HEK293 (cell line): ENCODE results near the gene UBE2G2.

Experiments
- CTCF ChIA-PET: fragments of 350-600 bp; formaldehyde crosslinking; extraction: SDS; loops from one replicate; lab custom pipeline; 2021; ENCODE audit warnings: antibody characterized with exemption; lab: Yijun Ruan, JAX
- POLR2A ChIA-PET: fragments of 300-600 bp; formaldehyde crosslinking; extraction: SDS; loops from one replicate; lab custom pipeline; 2020; ENCODE audit warnings: antibody characterized with exemption, inconsistent platforms; lab: Yijun Ruan, JAX
- H3K27ac ChIP-seq: fragments of 200-500 bp; sonication (Bioruptor generic); 2 replicates; pipeline ENCODE4 v1.5.1; 2014; ENCODE audit warnings: low read depth, low read length, control low read depth, inconsistent platforms; ENCODE audit errors: extremely low read depth
- H3K36me3 ChIP-seq, 2 experiments: fragments of 200-500 bp in 1 of 2; sonication (Bioruptor generic) in 1 of 2; 1 replicate in 1 of 2; 2 replicates in 1 of 2; pipeline ENCODE4 v1.5.1; 2014 to 2017; ENCODE audit warnings: inconsistent platforms in 2 of 2, low read length in 2 of 2; ENCODE audit not compliant: control insufficient read depth in 2 of 2, insufficient read depth in 1 of 2
- H3K4me1 ChIP-seq: fragments of 200-500 bp; sonication (Bioruptor generic); 2 replicates; pipeline ENCODE4 v1.5.1; 2014; ENCODE audit warnings: mild to moderate bottlenecking, low read length, inconsistent platforms; ENCODE audit not compliant: control insufficient read depth, insufficient read depth
- H3K4me3 ChIP-seq: 2 replicates; pipeline ENCODE4 v1.5.1; 2011; ENCODE audit warnings: low read depth, mild to moderate bottlenecking, control low read depth, low read length, moderate library complexity
- H3K9me3 ChIP-seq: fragments of 200-500 bp; sonication (Bioruptor generic); 2 replicates; pipeline ENCODE4 v1.5.1; 2014; ENCODE audit warnings: low read depth, low read length, inconsistent platforms; ENCODE audit not compliant: control insufficient read depth, insufficient read depth
- BCL11B ChIP-seq: fragments of 450-650 bp; formaldehyde crosslinking; IDR thresholded peaks from 2 replicates; pipeline ENCODE4 v1.5.1; 2016; ENCODE audit warnings: low read depth, missing biosample characterization, missing genetic modification characterization
- ELK4 ChIP-seq: IDR thresholded peaks from 2 replicates; pipeline ENCODE4 v1.6.1; 2011; ENCODE audit warnings: mild to moderate bottlenecking, low read depth, low read length, borderline replicate concordance
- GFI1B ChIP-seq: fragments of 450-650 bp; formaldehyde crosslinking; IDR thresholded peaks from 2 replicates; pipeline ENCODE4 v1.5.1; 2016; ENCODE audit warnings: missing biosample characterization, missing genetic modification characterization
- KLF7 ChIP-seq: fragments of 450-650 bp; formaldehyde crosslinking; IDR thresholded peaks from 2 replicates; pipeline ENCODE4 v1.5.1; 2016; ENCODE audit warnings: missing biosample characterization, missing genetic modification characterization, borderline replicate concordance
- OSR2 ChIP-seq: fragments of 450-650 bp; formaldehyde crosslinking; IDR thresholded peaks from 2 replicates; pipeline ENCODE4 v1.5.1; 2016; ENCODE audit warnings: missing biosample characterization, missing genetic modification characterization
- SALL2 ChIP-seq: fragments of 450-650 bp; formaldehyde crosslinking; IDR thresholded peaks from 2 replicates; pipeline ENCODE4 v1.5.0; 2017; ENCODE audit warnings: missing biosample characterization, mild to moderate bottlenecking, missing genetic modification characterization, borderline replicate concordance
- SCRT1 ChIP-seq: fragments of 450-650 bp; formaldehyde crosslinking; IDR thresholded peaks from 2 replicates; pipeline ENCODE4 v1.5.1; 2016; ENCODE audit warnings: missing biosample characterization, missing genetic modification characterization, borderline replicate concordance
- SP2 ChIP-seq: fragments of 450-650 bp; formaldehyde crosslinking; IDR thresholded peaks from 2 replicates; pipeline ENCODE4 v1.5.1; 2016; ENCODE audit warnings: missing biosample characterization, missing genetic modification characterization
- TSHZ1 ChIP-seq: fragments of 450-650 bp; formaldehyde crosslinking; IDR thresholded peaks from 2 replicates; pipeline ENCODE4 v1.5.1; 2016; ENCODE audit warnings: missing biosample characterization, missing genetic modification characterization, borderline replicate concordance
- ZFP37 ChIP-seq: fragments of 450-650 bp; formaldehyde crosslinking; IDR thresholded peaks from 2 replicates; pipeline ENCODE4 v1.5.1; 2016; ENCODE audit warnings: missing biosample characterization, missing genetic modification characterization
- ZFP41 ChIP-seq: fragments of 450-650 bp; formaldehyde crosslinking; IDR thresholded peaks from 2 replicates; pipeline ENCODE4 v1.5.1; 2016; ENCODE audit warnings: missing biosample characterization, missing genetic modification characterization, borderline replicate concordance
- ZNF174 ChIP-seq: fragments of 450-650 bp; formaldehyde crosslinking; IDR thresholded peaks from 2 replicates; pipeline ENCODE4 v1.5.0; 2017; ENCODE audit warnings: missing biosample characterization, mild to moderate bottlenecking, missing genetic modification characterization
- ZNF202 ChIP-seq: fragments of 450-650 bp; formaldehyde crosslinking; IDR thresholded peaks from 2 replicates; pipeline ENCODE4 v1.5.1; 2016; ENCODE audit warnings: missing biosample characterization, missing genetic modification characterization, borderline replicate concordance
- ZNF24 ChIP-seq: fragments of 450-650 bp; formaldehyde crosslinking; IDR thresholded peaks from 2 replicates; pipeline ENCODE4 v1.5.1; 2016; ENCODE audit warnings: missing biosample characterization, missing genetic modification characterization
- ZNF350 ChIP-seq: fragments of 450-650 bp; formaldehyde crosslinking; IDR thresholded peaks from 2 replicates; pipeline ENCODE4 v1.5.0; 2017; ENCODE audit warnings: missing biosample characterization, mild to moderate bottlenecking, missing genetic modification characterization
- ZNF366 ChIP-seq: fragments of 450-650 bp; formaldehyde crosslinking; conservative IDR thresholded peaks from 2 replicates; pipeline ENCODE4 v1.5.1; 2016; ENCODE audit warnings: missing biosample characterization, missing genetic modification characterization
- ZNF473 ChIP-seq: fragments of 450-650 bp; formaldehyde crosslinking; IDR thresholded peaks from 2 replicates; pipeline ENCODE4 v1.5.1; 2017; ENCODE audit warnings: missing biosample characterization, missing genetic modification characterization
- ZNF555 ChIP-seq: fragments of 450-650 bp; formaldehyde crosslinking; conservative IDR thresholded peaks from 2 replicates; pipeline ENCODE4 v1.5.1; 2017; ENCODE audit warnings: missing biosample characterization, mild to moderate bottlenecking, missing genetic modification characterization, inconsistent platforms
- ZNF610 ChIP-seq: fragments of 450-650 bp; formaldehyde crosslinking; IDR thresholded peaks from 2 replicates; pipeline ENCODE4 v1.5.1; 2016; ENCODE audit warnings: missing biosample characterization, missing genetic modification characterization, borderline replicate concordance
- ZNF776 ChIP-seq: fragments of 450-650 bp; formaldehyde crosslinking; IDR thresholded peaks from 2 replicates; pipeline ENCODE4 v1.5.0; 2017; ENCODE audit warnings: missing biosample characterization, missing genetic modification characterization, borderline replicate concordance
- ZNF791 ChIP-seq: fragments of 450-650 bp; formaldehyde crosslinking; IDR thresholded peaks from 2 replicates; pipeline ENCODE4 v1.5.1; 2016; ENCODE audit warnings: missing biosample characterization, missing genetic modification characterization
- ZNF837 ChIP-seq: fragments of 450-650 bp; formaldehyde crosslinking; IDR thresholded peaks from 2 replicates; pipeline ENCODE4 v1.5.1; 2016; ENCODE audit warnings: missing biosample characterization, missing genetic modification characterization
- ZSCAN16 ChIP-seq: fragments of 450-650 bp; formaldehyde crosslinking; IDR thresholded peaks from 2 replicates; pipeline ENCODE4 v1.5.1; 2016; ENCODE audit warnings: missing biosample characterization, missing genetic modification characterization
- ZSCAN30 ChIP-seq: fragments of 450-650 bp; IDR thresholded peaks from 2 replicates; pipeline ENCODE4 v1.5.1; 2018; ENCODE audit warnings: missing biosample characterization, mild to moderate bottlenecking, missing genetic modification characterization, moderate library complexity

The UBE2G2 gene

GRCh38 chr21:44735821-44736220 is 65.8 kb downstream of the UBE2G2 start (continued):
- TF ChIP-seq ZNF837 (tag by site-specific recombination) (no peak), ZNF202 (tag by site-specific recombination) (no peak), TSHZ1 (no peak), ZFP41 (no peak), ZNF473 (tag by site-specific recombination) (no peak), GFI1B (tag by site-specific recombination) (no peak), ZNF174 (tag by site-specific recombination) (no peak), SP2 (no peak), ELK4 (no peak), ZNF791 (tag by site-specific recombination) (no peak), ZNF350 (no peak)
- TF ChIP-seq, all 188 proteins: peak for 0

- ChIA-PET CTCF (interaction anchor here (0.5 kb wide), 1 partner anchor 28 kb away, joined by 3 read pairs; no protein-coding TSS in a partner anchor), POLR2A (no interaction called here)
- TF ChIP-seq OSR2 (tag by site-specific recombination), result no peak
- no peak for TF ChIP-seq ZNF174 (tag by site-specific recombination)
- TF ChIP-seq ZFP37, result no peak
- no peak for TF ChIP-seq ZSCAN30
- H3K4me3 ChIP-seq, result no peak overlapping the region
- no peaks in the 10 kb centered on the region for H3K36me3 ChIP-seq
- no peak overlapping the region for H3K27ac ChIP-seq
- H3K9me3 ChIP-seq, result no peaks in the 10 kb centered on the region
- no peaks in the 10 kb centered on the region for H3K4me1 ChIP-seq
Measured at GRCh38 chr21:44734841-44735240, 66.8 kb downstream of the UBE2G2 start.

GRCh38 chr21:44734026-44734745 is 67.4 kb downstream of the UBE2G2 start:
- H3K36me3 ChIP-seq, result no peaks in the 10 kb centered on the region
- POLR2A ChIA-PET, result no interaction called here
- H3K4me3 ChIP-seq, result no peak overlapping the region
- no peaks in the 10 kb centered on the region for H3K4me1 ChIP-seq
- TF ChIP-seq SCRT1 (tag by site-specific recombination), result no peak
- no peak for TF ChIP-seq ZNF366 (tag by site-specific recombination)
- no peak overlapping the region for H3K27ac ChIP-seq
- H3K9me3 ChIP-seq, result no peaks in the 10 kb centered on the region
- CTCF ChIA-PET, result no interaction called here

GRCh38 chr21:44732956-44733355 is 68.7 kb downstream of the UBE2G2 start:
- H3K36me3 ChIP-seq, result no peaks in the 10 kb centered on the region
- ChIA-PET CTCF (no interaction called here), POLR2A (no interaction called here)

More at GRCh38 chr21:44732956-44733355, 68.7 kb downstream of the UBE2G2 start:
- no peak overlapping the region for H3K27ac ChIP-seq
- H3K4me3 ChIP-seq, result no peak overlapping the region
- TF ChIP-seq SALL2 (tag by site-specific recombination) (no peak), KLF7 (tag by site-specific recombination) (no peak), ZNF24 (tag by site-specific recombination) (no peak), BCL11B (no peak), ZNF555 (no peak), ZNF776 (tag by site-specific recombination) (no peak), ZNF610 (tag by site-specific recombination) (no peak), ZSCAN16 (tag by site-specific recombination) (no peak)
- H3K4me1 ChIP-seq, result no peaks in the 10 kb centered on the region
- no peaks in the 10 kb centered on the region for H3K9me3 ChIP-seq
